Astrocyte (in vitro differentiated cells and primary cell): ENCODE measurements around the gene HMCN1.

ENCODE experiments used
- CTCF ChIP-seq: IDR thresholded peaks from 2 replicates; pipeline ENCODE4 v1.5.1; 2011; ENCODE audit warnings: low read depth, mild to moderate bottlenecking, inconsistent platforms, low read length, moderate library complexity; ENCODE audit not compliant: insufficient read depth
- EZH2 ChIP-seq: IDR thresholded peaks from 2 replicates; pipeline ENCODE4 v1.6.1; 2012; ENCODE audit warnings: mild to moderate bottlenecking, low read length, inconsistent platforms; ENCODE audit not compliant: insufficient read depth

DNA sequence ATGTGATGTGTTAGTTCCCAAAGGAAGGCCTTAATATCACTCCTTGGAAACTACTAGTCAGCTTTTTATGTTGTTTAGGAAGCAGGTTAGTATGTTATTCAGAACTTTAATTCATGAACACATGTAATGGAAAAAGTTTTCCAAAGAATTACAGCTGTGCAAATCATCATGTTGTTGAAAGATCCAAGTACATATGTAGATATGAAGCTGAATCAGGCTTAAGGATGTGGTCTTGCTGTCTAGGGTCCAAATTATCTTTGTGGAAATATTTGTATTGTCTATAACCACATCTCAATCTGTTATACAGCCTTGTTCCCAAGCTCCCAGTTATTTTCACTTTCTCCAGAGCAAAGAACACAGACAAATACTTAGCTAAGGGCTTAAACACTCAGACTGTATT lies 409.3 kb downstream of the HMCN1 start:
- TF ChIP-seq CTCF (no peak), EZH2 (no peak)
